ENCODE results near the gene LAP3.
"Not testable (repeated sequence)": the region's sequence is repeated elsewhere in the genome, so short reads cannot be mapped to it uniquely, and the experiment has no call there.

GRCh38 chr4:17575177-17575576 lies 1.8 kb upstream of the LAP3 start:
- TF ChIP-seq CTCF, POLR2A (IDR thresholded peaks at IDR 0.05): not testable (repeated sequence)

Measured in uterus (tissue), 2 donors.